Astrocyte of the cerebellum (primary cell): ENCODE results near the gene HTT.

Source experiments
- DNase-seq: peaks from one replicate; pipeline ENCODE4 v3.0.0-alpha.2; 2011; ENCODE audit warnings: low read depth
- H3K4me3 ChIP-seq: 2 replicates; pipeline ENCODE4 v1.5.1; 2011; ENCODE audit warnings: mild to moderate bottlenecking, low read depth, low read length, moderate library complexity
- CTCF ChIP-seq: IDR thresholded peaks from 2 replicates; pipeline ENCODE4 v1.5.1; 2012; ENCODE audit warnings: low read length, low read depth, moderate library complexity, mild to moderate bottlenecking; ENCODE audit errors: missing control alignments
- in situ Hi-C: cut with HindIII; loops from 2 replicates; pipeline ENCODE4 v1.10.0; 2017; ENCODE audit warnings: low sequenced_read_pairs

Gene HTT

GRCh38 chr4:3040452-3041191, 33.9 kb upstream of the HTT start:
- no peak for TF ChIP-seq CTCF
- in situ Hi-C loops, result no loop called here
- H3K4me3 ChIP-seq, result no peak overlapping the region
- DNase-seq, result no peak

DNA sequence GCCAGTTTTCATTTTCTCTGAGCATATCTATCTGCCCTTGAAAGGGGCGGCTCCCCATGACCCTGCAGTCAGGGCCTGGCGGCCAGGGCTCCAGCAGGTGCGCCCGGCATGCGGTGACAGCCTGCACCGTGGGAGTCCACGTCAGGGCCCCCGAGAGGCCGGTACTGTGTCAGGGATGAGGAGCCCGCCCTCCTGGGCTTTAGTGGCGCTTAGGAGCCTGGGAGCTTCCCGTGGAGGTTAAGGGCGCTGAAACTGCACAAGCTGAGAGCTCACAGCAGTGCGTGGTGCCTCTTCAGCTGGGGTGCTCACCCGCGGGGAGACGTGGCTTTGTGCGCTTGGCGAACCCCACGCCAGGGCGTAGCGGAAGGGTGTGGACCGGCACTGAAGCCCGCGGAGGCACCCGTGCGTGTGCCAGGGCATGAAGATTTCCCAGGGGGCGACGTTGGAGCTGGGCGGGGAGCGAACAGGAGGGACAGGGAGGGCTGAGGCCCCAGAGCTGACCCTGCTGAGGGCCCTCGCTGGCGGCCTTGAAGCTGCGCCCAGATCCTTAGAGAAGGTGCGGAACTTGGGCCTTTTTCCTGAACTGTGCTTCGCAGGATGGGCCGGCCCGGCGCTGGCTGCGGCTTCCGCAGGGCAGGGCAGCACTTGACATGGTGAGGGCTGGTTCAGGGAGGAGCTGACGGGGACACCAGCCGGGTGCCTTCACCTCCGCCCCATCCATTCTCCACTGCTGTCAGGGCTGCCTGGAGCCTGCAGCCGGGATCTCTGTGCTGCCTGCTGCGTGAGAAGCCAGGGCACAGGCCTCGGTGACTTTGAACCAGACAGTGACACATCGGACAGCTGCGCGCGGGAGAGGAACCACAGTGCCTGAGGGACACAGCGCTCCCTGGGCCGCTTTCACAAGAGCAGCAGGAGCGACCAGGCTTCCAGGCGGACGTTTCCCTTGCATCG, 33.0 kb upstream of the HTT start:
- in situ Hi-C loops, result no loop called here
- H3K4me3 ChIP-seq, result peak overlapping the region; percentile 19
- TF ChIP-seq CTCF, result no peak
- DNase-seq, result no peak

DNA sequence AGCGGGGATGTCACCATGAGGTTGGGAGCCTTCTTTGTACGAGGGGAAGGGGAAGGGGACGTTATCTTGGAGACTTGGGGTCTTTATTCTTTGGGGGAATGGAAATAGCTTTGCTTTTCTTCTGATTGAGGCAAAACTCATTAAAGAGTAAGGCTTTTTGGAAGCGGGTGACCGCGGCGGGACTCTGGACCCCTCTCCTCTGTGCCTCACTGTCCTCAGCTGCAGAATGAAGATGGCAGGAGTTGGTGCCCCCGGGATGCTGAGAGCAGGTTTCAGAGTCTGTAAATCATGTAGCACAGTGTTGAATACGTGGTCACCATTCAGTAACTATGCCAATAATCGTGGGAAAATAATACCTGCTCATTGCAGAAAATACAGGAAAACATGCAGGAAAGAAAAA, 32.3 kb upstream of the HTT start:
- no peak for TF ChIP-seq CTCF
- H3K4me3 ChIP-seq, result no peak overlapping the region
- in situ Hi-C loops, result no loop called here
- no peak for DNase-seq

DNA sequence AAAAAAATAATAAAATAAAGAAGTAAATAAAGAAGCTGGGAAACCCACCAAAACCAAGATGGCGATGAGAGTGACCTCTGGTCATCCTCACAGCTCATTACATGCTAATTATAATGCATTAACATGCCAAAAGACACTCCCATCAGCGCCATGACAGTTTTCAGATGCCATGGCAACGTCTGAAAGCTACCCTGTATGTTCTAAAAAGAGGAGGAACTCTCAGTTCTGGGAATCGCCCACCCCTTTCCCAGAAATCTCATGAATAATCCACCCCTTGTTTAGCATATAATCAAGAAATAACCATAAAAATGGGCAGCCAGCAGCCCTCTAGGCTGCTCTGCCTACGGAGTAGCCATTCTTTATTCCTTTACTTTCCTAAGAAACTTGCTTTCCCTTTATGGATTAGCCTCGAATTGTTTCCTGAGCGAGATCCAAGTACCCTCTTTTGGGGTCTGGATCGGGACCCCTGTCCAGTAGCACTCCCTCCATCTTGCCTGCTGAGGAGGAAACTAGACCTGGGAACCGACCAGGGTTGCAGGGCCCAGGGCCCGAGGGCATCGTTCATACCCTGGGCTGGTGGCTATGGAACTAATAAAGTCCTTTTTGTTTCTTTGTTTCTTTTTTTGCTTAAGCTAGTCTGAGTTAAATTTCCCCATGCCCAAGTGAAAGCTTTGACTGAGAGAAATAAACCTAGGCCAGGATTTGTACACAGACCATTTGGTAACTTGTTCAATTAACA, 31.0 kb upstream of the HTT start:
- TF ChIP-seq CTCF, result no peak
- no peak for DNase-seq
- no peak overlapping the region for H3K4me3 ChIP-seq
- in situ Hi-C loops, result no loop called here

- no peak for TF ChIP-seq CTCF
- in situ Hi-C loops, result no loop called here
- no peak overlapping the region for H3K4me3 ChIP-seq
- peak; percentile 6 for DNase-seq
These were observed 29.3 kb upstream of the HTT start for GRCh38 chr4:3044870-3045819.

- H3K4me3 ChIP-seq, result no peak overlapping the region
- TF ChIP-seq CTCF, result no peak
- DNase-seq, result no peak
- in situ Hi-C loops, result no loop called here
These were observed 28.3 kb upstream of the HTT start for GRCh38 chr4:3046162-3046561.
